Duodenal mucosa (tissue), 2 donors: Measurements from ENCODE around the gene MKRN2.

ENCODE experiments used
- H3K27ac ChIP-seq: one replicate; pipeline ENCODE4 v1.7.0; 2013; ENCODE audit warnings: low read depth, low read length
- H3K27me3 ChIP-seq, 2 donors: one replicate each; pipeline ENCODE4 v1.7.0; 2013; ENCODE audit warnings: low read length in 2 of 2, control low read depth in 1 of 2; ENCODE audit not compliant: insufficient read depth in 2 of 2, control insufficient read depth in 1 of 2
- H3K36me3 ChIP-seq, 2 donors: one replicate each; pipeline ENCODE4 v1.7.0; 2013; ENCODE audit warnings: low read length in 2 of 2, control low read depth in 1 of 2; ENCODE audit not compliant: insufficient read depth in 2 of 2, control insufficient read depth in 1 of 2
- H3K4me1 ChIP-seq, 2 donors: one replicate each; pipeline ENCODE4 v1.7.0; 2013; ENCODE audit warnings: low read length in 2 of 2, control low read depth in 1 of 2; ENCODE audit not compliant: insufficient read depth in 2 of 2, control insufficient read depth in 1 of 2
- H3K4me3 ChIP-seq, 2 donors: one replicate each; pipeline ENCODE4 v1.7.0; 2013; ENCODE audit warnings: low read length in 2 of 2, low read depth in 1 of 2
- H3K9ac ChIP-seq, 2 donors: one replicate each; pipeline ENCODE4 v1.7.0; 2013; ENCODE audit warnings: low read length in 2 of 2, low read depth in 1 of 2
- H3K9me3 ChIP-seq, 2 donors: one replicate each; pipeline ENCODE4 v1.7.0; 2013; ENCODE audit warnings: low read length in 2 of 2, control low read depth in 1 of 2; ENCODE audit not compliant: control insufficient read depth in 1 of 2

The MKRN2 gene

GRCh38 chr3:12553921-12554391 is 2.9 kb upstream of the MKRN2 start:
- peak overlapping the region; percentile 7 to 73 for H3K9ac ChIP-seq

GRCh38 chr3:12556314-12556689 is 585 bp upstream of the MKRN2 start:
- H3K4me3 ChIP-seq = peak overlapping the region; percentile 77 to 93
- no peaks in the 10 kb centered on the region for H3K36me3 ChIP-seq
- H3K9ac ChIP-seq = peak overlapping the region; percentile 53 to 87
- peaks cover 27 to 36% of the 10 kb centered on the region in 2 donors for H3K4me1 ChIP-seq
- no peaks in the 10 kb centered on the region for H3K27me3 ChIP-seq
- peak overlapping the region; percentile 61 for H3K27ac ChIP-seq
- H3K9me3 ChIP-seq = no peaks in the 10 kb centered on the region

More at GRCh38 chr3:12553921-12554391, 2.9 kb upstream of the MKRN2 start:
- Histone ChIP-seq H3K36me3 (no peaks in the 10 kb centered on the region), H3K4me1 (peaks cover 13 to 17% of the 10 kb centered on the region in 2 donors), H3K27me3 (no peaks in the 10 kb centered on the region), H3K27ac (no peak overlapping the region), H3K9me3 (no peaks in the 10 kb centered on the region), H3K4me3 (peak overlapping the region; percentile 65 to 80)

GRCh38 chr3:12557473-12558100 is 700 bp downstream of the MKRN2 start:
- H3K9me3 ChIP-seq = no peaks in the 10 kb centered on the region
- H3K27me3 ChIP-seq = no peaks in the 10 kb centered on the region
- H3K27ac ChIP-seq = peak overlapping the region; percentile 95
- H3K36me3 ChIP-seq = no peaks in the 10 kb centered on the region
- peak overlapping the region; percentile 87 to 88 for H3K9ac ChIP-seq
- H3K4me3 ChIP-seq = peak overlapping the region; percentile 77 to 93
- H3K4me1 ChIP-seq = peaks cover 27 to 38% of the 10 kb centered on the region in 2 donors

DNA sequence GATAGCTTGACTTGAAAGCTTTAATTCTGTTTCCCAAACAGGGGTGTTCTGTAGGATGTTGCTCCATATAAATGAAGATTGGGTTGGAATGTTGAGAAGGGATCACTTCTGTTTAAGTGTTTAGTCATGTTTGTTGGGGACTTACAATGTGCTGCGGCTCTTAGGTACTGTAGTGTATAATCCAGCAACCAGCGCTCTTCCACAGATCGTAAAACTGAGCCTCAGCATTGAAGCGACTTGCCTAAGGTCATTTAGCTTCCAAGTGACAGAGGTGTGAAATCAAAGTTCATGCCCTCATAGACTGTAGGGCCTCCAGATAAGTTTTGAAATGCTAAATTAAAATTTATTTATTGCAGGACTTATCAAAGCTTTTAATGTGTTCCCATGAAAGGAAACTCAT is 1.8 kb downstream of the MKRN2 start:
- H3K27ac ChIP-seq = no peak overlapping the region
- H3K36me3 ChIP-seq = no peaks in the 10 kb centered on the region
- peaks cover 27 to 38% of the 10 kb centered on the region in 2 donors for H3K4me1 ChIP-seq
- no peaks in the 10 kb centered on the region for H3K9me3 ChIP-seq
- H3K27me3 ChIP-seq = no peaks in the 10 kb centered on the region
- H3K9ac ChIP-seq = peak overlapping the region; percentile 21 to 87
- H3K4me3 ChIP-seq = peak overlapping the region; percentile 77 to 93

GRCh38 chr3:12559520-12559919 is 2.6 kb downstream of the MKRN2 start:
- Histone ChIP-seq H3K4me1 (peaks cover 27 to 38% of the 10 kb centered on the region in 2 donors), H3K9me3 (no peaks in the 10 kb centered on the region), H3K27ac (no peak overlapping the region), H3K9ac (peak overlapping the region in 1 of 2 donors; percentile 5), H3K4me3 (no peak overlapping the region), H3K36me3 (no peaks in the 10 kb centered on the region), H3K27me3 (no peaks in the 10 kb centered on the region)

- no peak overlapping the region for H3K27ac ChIP-seq
- peaks cover 27 to 38% of the 10 kb centered on the region in 2 donors for H3K4me1 ChIP-seq
- H3K4me3 ChIP-seq = no peak overlapping the region
- H3K27me3 ChIP-seq = no peaks in the 10 kb centered on the region
- H3K9me3 ChIP-seq = no peaks in the 10 kb centered on the region
- no peak overlapping the region for H3K9ac ChIP-seq
- no peaks in the 10 kb centered on the region for H3K36me3 ChIP-seq
Observed at GRCh38 chr3:12560505-12561190, 3.8 kb downstream of the MKRN2 start.

DNA sequence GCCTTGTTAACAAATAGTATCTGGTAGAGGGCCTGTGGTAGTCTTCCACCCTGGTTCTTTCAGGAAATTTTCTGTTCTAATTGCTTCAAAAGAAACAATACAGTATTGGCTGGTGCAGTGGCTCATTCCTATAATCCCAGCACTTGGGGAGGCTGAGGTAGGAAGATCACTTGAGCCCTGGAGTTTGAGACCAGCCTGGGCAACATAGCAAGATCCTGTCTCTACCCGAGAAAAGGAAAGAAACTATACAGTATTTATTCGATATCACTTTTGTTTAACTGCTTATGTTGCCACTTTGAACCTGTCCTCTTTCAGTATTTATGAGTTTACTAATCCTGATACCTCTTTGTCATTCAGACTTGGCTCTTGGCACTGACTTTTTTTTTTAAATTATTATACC is 4.5 kb downstream of the MKRN2 start:
- H3K4me1 ChIP-seq = peaks cover 26 to 38% of the 10 kb centered on the region in 2 donors
- no peaks in the 10 kb centered on the region for H3K27me3 ChIP-seq
- H3K4me3 ChIP-seq = no peak overlapping the region
- H3K27ac ChIP-seq = no peak overlapping the region
- H3K9ac ChIP-seq = no peak overlapping the region
- no peaks in the 10 kb centered on the region for H3K36me3 ChIP-seq
- H3K9me3 ChIP-seq = peaks cover 0 to 7% of the 10 kb centered on the region in 2 donors

DNA sequence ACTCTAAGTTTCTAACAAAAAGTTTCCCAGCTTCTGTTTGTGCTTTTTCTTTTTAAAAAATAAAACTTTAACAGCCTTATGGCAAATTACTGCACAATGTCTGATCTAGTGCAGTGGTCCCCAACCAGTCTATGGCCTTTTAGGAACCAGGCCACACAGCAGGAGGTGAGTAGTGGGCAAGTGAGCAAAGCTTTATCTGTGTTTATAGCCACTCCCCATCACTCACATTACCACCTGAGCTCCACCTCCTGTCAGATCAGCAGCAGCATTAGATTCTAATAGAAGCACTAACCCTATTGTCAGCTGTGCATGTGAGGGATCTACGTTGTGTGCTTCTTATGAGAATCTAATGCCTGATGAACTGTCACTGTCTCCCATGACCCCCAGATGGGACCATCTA is 5.6 kb downstream of the MKRN2 start:
- Histone ChIP-seq H3K27me3 (no peaks in the 10 kb centered on the region), H3K36me3 (no peaks in the 10 kb centered on the region), H3K27ac (no peak overlapping the region), H3K4me1 (peaks cover 24 to 38% of the 10 kb centered on the region in 2 donors), H3K9me3 (peaks cover 0 to 7% of the 10 kb centered on the region in 2 donors), H3K4me3 (no peak overlapping the region), H3K9ac (no peak overlapping the region)

GRCh38 chr3:12566976-12567375 is 10.1 kb downstream of the MKRN2 start:
- Histone ChIP-seq H3K4me3 (no peak overlapping the region), H3K27ac (no peak overlapping the region), H3K4me1 (no peaks in the 10 kb centered on the region), H3K9me3 (peaks cover 0 to 7% of the 10 kb centered on the region in 2 donors), H3K27me3 (no peaks in the 10 kb centered on the region), H3K9ac (no peak overlapping the region), H3K36me3 (peaks cover 20 to 30% of the 10 kb centered on the region in 2 donors)

DNA sequence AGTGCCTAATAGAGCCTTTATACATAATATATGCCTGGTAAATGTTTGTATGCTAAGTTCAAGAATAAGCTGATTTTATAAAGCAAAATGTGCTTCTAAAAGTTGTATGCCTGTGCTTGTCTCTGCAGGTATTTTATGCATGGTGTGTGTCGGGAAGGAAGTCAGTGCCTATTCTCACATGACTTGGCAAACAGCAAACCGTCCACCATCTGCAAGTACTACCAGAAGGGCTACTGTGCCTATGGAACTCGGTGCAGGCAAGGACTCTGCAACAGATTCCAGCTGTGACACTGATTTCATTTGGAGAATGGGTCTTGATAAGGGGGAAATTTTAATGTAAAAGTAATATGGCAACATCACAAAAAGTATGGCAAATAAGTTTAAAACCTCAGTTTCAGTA is 11.9 kb downstream of the MKRN2 start:
- Histone ChIP-seq H3K4me1 (no peaks in the 10 kb centered on the region), H3K27me3 (no peaks in the 10 kb centered on the region), H3K4me3 (no peak overlapping the region), H3K36me3 (peaks cover 31 to 45% of the 10 kb centered on the region in 2 donors), H3K9me3 (peaks cover 0 to 7% of the 10 kb centered on the region in 2 donors), H3K9ac (no peak overlapping the region), H3K27ac (no peak overlapping the region)
